Measurements from ENCODE around the gene OR52D1.

Gene OR52D1

DNA sequence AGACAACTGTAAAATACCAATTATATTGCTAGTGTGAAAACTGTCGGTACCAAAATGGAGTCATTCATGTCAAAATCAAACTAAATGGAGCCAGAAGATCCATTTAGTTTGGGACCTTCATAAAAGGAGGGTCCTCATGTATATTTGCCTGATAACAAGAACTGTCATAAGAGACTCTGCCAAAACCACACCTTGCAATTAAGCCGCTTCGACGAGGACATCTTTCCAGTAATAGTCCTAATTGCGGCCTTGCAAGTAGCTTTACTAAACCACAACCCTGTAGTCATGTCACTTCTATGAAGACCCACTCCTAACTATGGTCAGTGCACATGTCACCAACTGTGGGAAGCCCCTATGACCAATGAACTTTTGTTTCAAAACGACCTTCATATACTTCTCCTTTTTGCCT lies 11.9 kb downstream of the OR52D1 start:
- TF ChIP-seq GATA3 (IDR thresholded peaks at IDR 0.05; ENCODE audit: low read depth, low read length) (no peak), GATA2 (IDR thresholded peaks at IDR 0.05; ENCODE audit: low read depth, low read length) (no peak)

DNA sequence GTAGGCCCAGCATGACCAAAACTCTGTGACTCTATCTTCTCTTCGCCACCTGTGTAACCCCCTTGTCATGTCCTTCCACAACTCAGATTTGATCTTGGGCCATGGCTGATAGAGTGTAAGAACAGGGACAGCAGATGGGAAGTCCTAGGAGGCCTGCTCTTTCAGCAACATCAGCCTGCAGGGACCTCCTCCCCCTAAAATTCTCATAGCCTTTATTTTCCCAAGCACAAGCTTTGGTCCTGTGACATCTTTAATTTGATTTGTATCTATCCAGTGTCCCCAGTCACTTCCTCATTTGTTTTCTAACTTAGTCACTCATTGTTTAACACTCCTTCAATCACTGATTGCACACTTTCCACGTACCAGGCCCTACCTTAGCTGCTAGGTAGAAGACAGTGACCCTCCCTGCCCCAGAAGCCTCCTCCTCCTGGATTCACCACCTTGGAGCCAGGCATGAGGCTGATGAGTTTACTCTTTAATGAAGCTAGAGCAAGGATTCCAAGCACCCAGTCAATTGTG lies 16.0 kb downstream of the OR52D1 start:
- TF ChIP-seq GATA2 (IDR thresholded peaks at IDR 0.05; ENCODE audit: low read depth, low read length) (no peak), GATA3 (IDR thresholded peaks at IDR 0.05; ENCODE audit: low read depth, low read length) (no peak)

DNA sequence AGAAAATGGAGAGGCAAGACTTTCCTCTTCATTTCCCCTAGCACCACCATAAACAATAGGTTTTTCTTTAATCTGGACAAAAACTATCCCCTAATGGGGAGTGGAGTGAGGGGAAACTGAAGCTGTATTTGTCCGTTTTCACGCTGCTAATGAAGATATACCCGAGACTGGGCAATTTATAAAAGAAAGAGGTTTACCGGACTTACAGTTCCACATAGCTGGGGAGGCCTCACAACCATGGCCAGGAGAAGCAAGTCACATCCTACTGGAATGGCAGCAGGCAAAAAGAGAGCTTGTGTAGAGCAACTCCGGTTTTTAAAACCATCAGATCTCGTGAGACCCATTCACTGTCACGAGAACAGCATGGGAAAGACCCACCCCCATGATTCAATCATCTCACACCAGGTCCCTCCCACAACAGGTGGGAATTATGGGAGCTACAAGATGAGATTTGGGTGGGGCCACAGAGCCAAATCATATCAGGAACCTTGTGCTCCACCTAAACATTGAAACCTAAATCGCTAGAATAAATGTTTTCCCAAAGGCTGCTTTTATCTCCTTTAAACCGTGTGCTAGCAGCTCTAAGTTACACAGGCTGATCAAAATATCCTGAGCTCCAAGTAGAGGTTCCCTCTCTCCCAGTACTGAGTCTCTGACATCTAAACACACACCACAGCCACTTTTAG lies 17.0 kb downstream of the OR52D1 start:
- no peak for TF ChIP-seq GATA3 (IDR thresholded peaks at IDR 0.05; ENCODE audit: low read depth, low read length)
- no peak for TF ChIP-seq GATA2 (IDR thresholded peaks at IDR 0.05; ENCODE audit: low read depth, low read length)

DNA sequence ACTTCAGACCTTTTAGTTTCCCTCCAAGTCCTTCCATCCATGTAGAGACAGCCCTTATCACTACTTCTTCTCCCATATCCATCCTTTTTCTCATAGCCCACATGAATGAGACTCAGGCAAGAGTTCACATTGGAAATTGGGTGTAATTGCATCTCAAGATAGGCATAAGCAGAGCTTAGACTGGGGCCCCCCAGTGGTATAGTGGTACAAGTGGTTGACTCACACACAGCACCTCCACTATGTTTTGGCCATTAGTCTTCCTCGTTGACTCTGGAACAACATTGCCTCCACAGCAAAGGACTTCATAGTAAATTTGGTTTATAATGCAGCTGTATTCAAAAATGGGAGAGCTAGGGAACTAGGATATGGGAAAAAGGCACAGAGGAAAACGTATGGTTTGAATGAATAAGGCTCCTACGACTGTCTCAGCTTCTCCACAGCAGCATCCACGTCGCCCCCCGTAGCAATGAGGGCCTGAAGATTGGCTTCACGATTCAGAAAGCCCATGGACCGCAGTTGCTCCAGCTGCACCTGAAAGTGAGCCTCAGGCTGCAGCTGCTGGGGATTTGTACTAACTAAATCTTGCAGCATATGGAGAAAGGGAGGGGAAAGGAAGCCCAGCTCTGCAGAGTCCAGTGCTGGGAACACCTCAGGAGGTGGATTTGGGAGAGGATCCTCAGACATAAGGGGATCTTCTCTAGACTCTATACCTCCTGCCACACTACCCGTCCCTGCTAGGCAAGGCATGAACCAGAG lies 18.9 kb downstream of the OR52D1 start:
- TF ChIP-seq GATA3 (IDR thresholded peaks at IDR 0.05; ENCODE audit: low read depth, low read length) = no peak
- no peak for TF ChIP-seq GATA2 (IDR thresholded peaks at IDR 0.05; ENCODE audit: low read depth, low read length)

DNA sequence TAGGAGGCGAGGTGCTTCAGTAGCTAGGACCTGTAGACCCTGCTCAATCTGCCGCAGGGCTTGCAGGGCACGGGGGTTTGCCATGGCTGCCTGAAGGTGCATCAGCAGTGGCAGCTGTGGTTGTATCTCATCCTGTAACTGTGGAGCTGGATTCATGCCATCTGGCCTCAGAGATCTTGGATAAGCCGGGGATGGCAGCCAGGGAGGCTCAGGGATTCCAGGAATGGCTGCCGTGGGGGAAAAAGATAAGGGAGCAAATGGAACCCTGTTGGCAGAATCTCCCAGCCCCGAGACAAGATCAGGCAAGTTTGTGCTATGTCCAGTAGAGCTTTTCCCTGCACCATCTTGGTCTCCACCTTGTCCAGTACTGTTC lies 19.4 kb downstream of the OR52D1 start:
- no peak for TF ChIP-seq GATA3 (IDR thresholded peaks at IDR 0.05; ENCODE audit: low read depth, low read length)
- TF ChIP-seq GATA2 (IDR thresholded peaks at IDR 0.05; ENCODE audit: low read depth, low read length) = no peak

DNA sequence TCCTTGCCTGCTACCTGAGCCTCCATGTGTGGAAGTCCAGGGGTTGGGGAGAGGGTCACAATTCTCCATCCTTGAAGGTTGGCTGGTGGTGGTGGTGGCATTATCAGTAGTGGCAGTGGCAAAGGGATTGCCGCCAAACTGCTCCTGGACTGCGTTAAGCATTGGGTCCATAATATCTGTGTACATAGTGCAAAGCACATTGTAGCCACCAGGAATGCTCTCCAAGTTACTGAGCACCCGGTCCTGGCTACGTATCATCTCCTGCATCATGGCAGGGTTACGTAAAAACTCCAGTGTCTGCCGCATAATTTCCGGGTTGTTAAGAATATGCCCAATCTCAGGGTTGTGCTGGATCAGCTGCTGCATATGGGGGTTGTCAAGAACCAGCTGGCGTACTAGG lies 20.1 kb downstream of the OR52D1 start:
- TF ChIP-seq GATA2 (IDR thresholded peaks at IDR 0.05; ENCODE audit: low read depth, low read length) (no peak), GATA3 (IDR thresholded peaks at IDR 0.05; ENCODE audit: low read depth, low read length) (no peak)

DNA sequence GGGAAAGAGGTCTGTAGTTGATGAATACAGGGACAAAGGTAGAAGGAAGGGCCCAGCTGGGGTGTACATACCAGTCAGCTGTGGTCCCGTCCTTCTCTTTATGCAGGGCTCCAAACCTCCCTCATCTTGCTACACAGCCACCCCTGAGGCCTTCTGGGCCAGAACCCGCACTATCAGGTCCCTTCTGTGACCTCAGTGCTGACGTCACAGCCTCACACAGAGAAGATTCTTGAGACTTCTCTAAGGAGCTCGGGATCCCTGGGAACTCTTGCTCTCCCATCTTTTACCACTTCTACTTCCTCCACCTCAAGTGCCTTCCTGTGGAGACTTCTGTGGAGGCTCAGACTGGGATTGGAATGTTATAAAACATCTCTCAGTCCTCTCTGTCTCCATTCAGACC lies 21.3 kb downstream of the OR52D1 start, which contains the start of gene UBQLN3:
Gene UBQLN3, minus strand, starts transcription at position 155 of the 400 bp plus-strand sequence. CDS start 399 bp downstream, outside the sequence.
- TF ChIP-seq GATA2 (IDR thresholded peaks at IDR 0.05; ENCODE audit: low read depth, low read length) = no peak
- TF ChIP-seq GATA3 (IDR thresholded peaks at IDR 0.05; ENCODE audit: low read depth, low read length) = no peak

DNA sequence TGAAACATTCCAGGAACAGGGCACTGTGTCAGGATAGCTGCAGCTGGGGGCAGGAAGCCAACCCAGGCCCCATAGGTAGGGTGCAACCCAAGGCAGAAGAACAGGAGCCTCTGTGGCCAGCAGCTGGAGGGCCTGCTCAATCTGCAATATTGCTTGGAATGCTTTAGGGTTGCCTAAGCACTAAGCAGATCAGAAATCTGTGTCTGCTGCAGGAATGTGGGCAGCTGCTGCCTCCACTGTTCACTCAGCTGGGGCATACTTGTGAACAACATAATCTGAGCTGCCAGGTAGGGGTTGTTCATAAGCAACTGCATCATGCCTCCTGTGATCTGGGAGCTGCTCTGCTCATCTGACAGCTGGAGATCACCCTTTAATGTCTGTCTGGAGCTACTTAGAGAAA lies 26.4 kb downstream of the OR52D1 start:
- TF ChIP-seq GATA3 (IDR thresholded peaks at IDR 0.05; ENCODE audit: low read depth, low read length) (no peak), GATA2 (IDR thresholded peaks at IDR 0.05; ENCODE audit: low read depth, low read length) (no peak)

DNA sequence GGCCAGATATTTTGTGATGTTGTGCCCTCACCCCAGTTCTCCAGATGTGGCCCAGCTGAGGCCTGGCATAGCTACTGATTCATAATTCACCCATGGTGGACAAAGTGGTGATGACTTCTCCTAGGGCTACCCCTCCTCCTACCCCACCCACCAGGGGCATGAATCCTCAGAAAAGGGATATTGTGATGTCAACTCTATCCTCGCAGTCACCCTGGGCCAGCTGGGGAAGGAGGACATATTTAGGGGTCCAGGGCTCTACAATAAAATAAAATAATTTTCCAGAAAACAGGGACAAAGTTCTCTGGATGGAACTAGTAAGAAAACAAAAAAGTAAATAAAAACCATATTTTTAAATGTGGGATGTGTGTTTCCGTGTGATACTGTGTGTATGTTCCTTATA lies 28.1 kb downstream of the OR52D1 start, which contains the start of gene UBQLNL:
Gene UBQLNL, minus strand, starts transcription at position 101 of the 400 bp plus-strand sequence. CDS start 258 bp downstream, outside the sequence.
- no peak for TF ChIP-seq GATA2 (IDR thresholded peaks at IDR 0.05; ENCODE audit: low read depth, low read length)
- TF ChIP-seq GATA3 (IDR thresholded peaks at IDR 0.05; ENCODE audit: low read depth, low read length) = no peak

DNA sequence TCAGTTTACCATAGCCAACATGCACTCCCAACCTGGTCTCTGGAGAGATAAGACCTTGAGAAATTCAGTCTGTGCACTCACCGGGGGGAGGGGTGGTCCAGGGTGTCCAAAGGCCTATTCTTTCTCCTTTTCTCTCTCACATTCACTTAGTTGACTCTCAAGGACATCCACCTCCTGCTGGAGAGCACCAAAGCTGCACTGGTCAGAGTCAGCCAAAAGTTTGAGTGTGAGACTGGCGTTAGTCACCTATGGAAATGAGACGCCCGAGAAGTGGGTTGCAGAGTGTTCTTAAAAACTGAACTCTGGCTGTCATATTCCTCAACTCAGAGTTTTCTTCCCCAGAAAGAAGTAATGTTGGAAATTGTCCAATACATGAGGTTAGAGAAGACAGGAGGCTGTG lies 33.1 kb downstream of the OR52D1 start:
- TF ChIP-seq GATA3 (IDR thresholded peaks at IDR 0.05; ENCODE audit: low read depth, low read length) = no peak
- no peak for TF ChIP-seq GATA2 (IDR thresholded peaks at IDR 0.05; ENCODE audit: low read depth, low read length)

DNA sequence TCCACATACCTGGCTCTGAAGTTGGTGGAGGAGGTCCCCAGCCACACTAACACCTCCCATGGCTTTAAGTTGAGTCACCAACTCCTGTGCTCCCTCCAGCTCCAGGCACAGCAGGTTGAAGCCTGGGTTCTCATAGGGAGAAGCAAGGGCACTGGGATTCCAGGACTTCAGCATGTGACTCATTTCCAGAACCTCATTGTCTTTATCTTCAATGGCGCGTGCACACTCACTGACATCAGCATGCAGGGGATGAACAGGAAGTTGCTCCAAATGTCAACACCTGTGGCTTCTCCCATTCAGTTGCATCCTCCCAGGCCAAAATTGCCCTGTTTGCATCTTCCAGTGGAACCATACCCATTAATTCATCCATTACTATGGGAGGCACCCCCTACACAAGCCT lies 33.8 kb downstream of the OR52D1 start:
- no peak for TF ChIP-seq GATA3 (IDR thresholded peaks at IDR 0.05; ENCODE audit: low read depth, low read length)

DNA sequence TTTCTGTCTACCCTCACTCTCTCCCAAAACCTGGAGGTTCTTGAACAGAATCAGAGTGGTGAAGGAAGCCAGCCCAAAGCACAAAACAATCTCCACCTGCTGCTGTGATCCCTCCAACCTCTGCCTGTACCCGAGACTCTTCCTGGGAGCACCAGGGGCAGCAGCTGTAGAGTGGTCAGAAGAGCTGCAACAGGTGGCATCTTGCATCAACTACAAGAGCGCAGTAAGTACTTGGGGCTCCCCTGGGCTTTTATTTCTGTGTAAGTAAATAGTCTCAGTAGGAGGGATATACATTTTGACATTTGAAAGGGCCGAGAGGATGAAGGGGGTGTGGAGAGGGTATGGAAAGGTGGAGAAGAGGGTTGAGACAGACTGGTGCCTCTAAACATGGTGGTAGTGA lies 36.3 kb downstream of the OR52D1 start:
- TF ChIP-seq GATA2 (IDR thresholded peaks at IDR 0.05; ENCODE audit: low read depth, low read length) (no peak), GATA3 (IDR thresholded peaks at IDR 0.05; ENCODE audit: low read depth, low read length) (no peak)

DNA sequence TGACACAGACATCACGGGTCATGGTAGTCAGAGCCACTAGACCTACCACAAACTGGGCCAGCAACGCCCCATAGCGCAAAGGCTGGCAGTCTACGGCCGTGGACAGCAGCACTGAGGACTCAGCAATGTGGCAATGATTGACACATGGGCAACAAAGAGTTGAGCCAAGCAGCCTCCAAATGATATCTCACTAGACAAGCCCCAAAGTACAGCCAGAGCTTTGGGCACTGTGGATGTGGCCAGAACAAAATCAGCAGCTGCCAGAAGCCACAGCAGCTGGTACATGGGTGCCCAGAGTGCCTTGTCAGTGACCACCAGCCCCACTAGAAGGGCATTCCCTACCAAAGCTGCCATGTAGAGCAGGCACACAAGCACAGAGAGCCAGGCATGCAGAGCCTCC lies 39.2 kb downstream of the OR52D1 start:
- TF ChIP-seq GATA2 (IDR thresholded peaks at IDR 0.05; ENCODE audit: low read depth, low read length) (no peak), GATA3 (IDR thresholded peaks at IDR 0.05; ENCODE audit: low read depth, low read length) (no peak)

DNA sequence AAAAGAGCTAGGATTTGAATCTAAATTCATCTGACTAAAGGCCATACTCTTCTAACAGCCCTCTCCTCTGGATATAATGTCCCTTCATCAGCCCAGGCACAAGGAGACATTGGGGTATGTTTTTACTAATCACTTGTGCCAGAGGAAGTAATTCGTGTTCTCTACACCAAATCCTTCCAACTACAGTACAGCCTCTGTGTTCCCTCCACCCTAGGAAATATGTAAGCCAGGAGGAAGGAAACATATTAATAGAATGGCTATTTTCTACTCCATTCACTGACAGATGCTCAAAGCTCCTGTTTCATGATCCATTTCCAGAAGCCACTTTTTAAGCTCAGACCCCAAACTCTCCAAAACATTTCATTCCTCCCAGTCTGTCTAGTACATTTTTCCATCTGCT lies 40.0 kb downstream of the OR52D1 start:
- TF ChIP-seq GATA2 (IDR thresholded peaks at IDR 0.05; ENCODE audit: low read depth, low read length) (no peak), GATA3 (IDR thresholded peaks at IDR 0.05; ENCODE audit: low read depth, low read length) (no peak)

All from SH-SY5Y (cell line).